Adrenal gland (tissue), 5 donors: Measurements from ENCODE around the gene ADGRG7.

Source experiments
- POLR2A ChIP-seq, 2 donors: fragments of 450-650 bp; IDR thresholded peaks; one replicate each; pipeline ENCODE4 v1.6.1; 2017; ENCODE audit warnings: antibody characterized with exemption in 2 of 2, mild to moderate bottlenecking in 2 of 2, moderate library complexity in 1 of 2
- TF ChIP-seq, protein P1 (sequence below), 6 experiments: fragments of 450-650 bp in 4 of 6; fragments of 200-600 bp in 2 of 6; sonication (generic) in 1 of 6; IDR thresholded peaks; 1 replicate in 5 of 6; 2 replicates in 1 of 6; pipeline versions ENCODE4 v1.5.1 to v1.8.0; 2016 to 2021; ENCODE audit warnings: antibody characterized with exemption in 6 of 6, mild to moderate bottlenecking in 2 of 6, moderate library complexity in 1 of 6
- donor health status: DM: no; HTN: no; CAD: no.

GRCh38 chr3:100681496-100681895, 72.1 kb downstream of the ADGRG7 start:
- TF ChIP-seq POLR2A (IDR thresholded peaks at IDR 0.05): no peak
- TF ChIP-seq, protein P1, sequence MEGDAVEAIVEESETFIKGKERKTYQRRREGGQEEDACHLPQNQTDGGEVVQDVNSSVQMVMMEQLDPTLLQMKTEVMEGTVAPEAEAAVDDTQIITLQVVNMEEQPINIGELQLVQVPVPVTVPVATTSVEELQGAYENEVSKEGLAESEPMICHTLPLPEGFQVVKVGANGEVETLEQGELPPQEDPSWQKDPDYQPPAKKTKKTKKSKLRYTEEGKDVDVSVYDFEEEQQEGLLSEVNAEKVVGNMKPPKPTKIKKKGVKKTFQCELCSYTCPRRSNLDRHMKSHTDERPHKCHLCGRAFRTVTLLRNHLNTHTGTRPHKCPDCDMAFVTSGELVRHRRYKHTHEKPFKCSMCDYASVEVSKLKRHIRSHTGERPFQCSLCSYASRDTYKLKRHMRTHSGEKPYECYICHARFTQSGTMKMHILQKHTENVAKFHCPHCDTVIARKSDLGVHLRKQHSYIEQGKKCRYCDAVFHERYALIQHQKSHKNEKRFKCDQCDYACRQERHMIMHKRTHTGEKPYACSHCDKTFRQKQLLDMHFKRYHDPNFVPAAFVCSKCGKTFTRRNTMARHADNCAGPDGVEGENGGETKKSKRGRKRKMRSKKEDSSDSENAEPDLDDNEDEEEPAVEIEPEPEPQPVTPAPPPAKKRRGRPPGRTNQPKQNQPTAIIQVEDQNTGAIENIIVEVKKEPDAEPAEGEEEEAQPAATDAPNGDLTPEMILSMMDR (IDR thresholded peaks at IDR 0.05): no peak
